Suprapubic skin (tissue), 4 donors: Measurements from ENCODE around the gene USP14.

Source experiments
- CTCF ChIP-seq, 2 donors: fragments of 200-600 bp in 1 of 2; fragments of 450-650 bp in 1 of 2; sonication (generic) in 1 of 2; IDR thresholded peaks; one replicate each; pipeline ENCODE4 v1.5.1; 2016 to 2019; ENCODE audit warnings: antibody characterized with exemption in 2 of 2, mild to moderate bottlenecking in 1 of 2, moderate library complexity in 1 of 2
- EP300 ChIP-seq: sonication (generic); formaldehyde crosslinking; IDR thresholded peaks from one replicate; pipeline ENCODE4 v1.6.1; 2017; ENCODE audit warnings: antibody characterized with exemption
- POLR2A ChIP-seq, 2 donors: fragments of 450-650 bp; IDR thresholded peaks; one replicate each; pipeline ENCODE4 v1.6.1; 2017; ENCODE audit warnings: antibody characterized with exemption in 2 of 2, mild to moderate bottlenecking in 2 of 2, moderate library complexity in 2 of 2
- POLR2AphosphoS5 ChIP-seq, 3 donors: sonication (generic); formaldehyde crosslinking; IDR thresholded peaks; one replicate each; pipeline ENCODE4 v1.6.1; 2017; ENCODE audit warnings: antibody characterized with exemption in 3 of 3

DNA sequence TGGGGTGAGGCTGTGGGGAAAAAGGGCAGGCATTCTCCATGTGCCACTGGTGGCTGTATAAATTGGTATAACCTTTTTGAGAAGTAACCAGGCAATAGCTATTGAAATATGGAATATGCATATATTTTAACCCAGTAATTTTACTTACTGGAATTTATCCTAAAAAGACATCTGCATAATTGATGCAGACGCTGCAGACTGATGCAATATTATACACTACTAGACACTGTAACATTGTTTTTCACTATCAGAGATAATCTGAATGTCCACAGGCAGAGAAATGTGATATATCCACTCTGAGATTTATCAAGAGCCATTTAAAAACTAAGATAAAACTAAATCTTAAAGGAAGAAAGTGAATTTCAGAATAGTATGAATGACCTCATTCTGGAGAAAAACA is 94.8 kb downstream of the USP14 start:
- TF ChIP-seq POLR2A (IDR thresholded peaks at IDR 0.05) (no peak), CTCF (IDR thresholded peaks at IDR 0.05) (no peak), POLR2AphosphoS5 (IDR thresholded peaks at IDR 0.05) (no peak), EP300 (no peak)
